ENCODE measurements around the gene CRHR2.
"Not testable (repeated sequence)": the region's sequence is repeated elsewhere in the genome, so short reads cannot be mapped to it uniquely, and the experiment has no call there.

CRHR2 gene

GRCh38 chr7:30657131-30657530, 25.1 kb downstream of the CRHR2 start:
- peak in 2 of 10 donors; percentile 25 to 74 for DNase-seq

DNA sequence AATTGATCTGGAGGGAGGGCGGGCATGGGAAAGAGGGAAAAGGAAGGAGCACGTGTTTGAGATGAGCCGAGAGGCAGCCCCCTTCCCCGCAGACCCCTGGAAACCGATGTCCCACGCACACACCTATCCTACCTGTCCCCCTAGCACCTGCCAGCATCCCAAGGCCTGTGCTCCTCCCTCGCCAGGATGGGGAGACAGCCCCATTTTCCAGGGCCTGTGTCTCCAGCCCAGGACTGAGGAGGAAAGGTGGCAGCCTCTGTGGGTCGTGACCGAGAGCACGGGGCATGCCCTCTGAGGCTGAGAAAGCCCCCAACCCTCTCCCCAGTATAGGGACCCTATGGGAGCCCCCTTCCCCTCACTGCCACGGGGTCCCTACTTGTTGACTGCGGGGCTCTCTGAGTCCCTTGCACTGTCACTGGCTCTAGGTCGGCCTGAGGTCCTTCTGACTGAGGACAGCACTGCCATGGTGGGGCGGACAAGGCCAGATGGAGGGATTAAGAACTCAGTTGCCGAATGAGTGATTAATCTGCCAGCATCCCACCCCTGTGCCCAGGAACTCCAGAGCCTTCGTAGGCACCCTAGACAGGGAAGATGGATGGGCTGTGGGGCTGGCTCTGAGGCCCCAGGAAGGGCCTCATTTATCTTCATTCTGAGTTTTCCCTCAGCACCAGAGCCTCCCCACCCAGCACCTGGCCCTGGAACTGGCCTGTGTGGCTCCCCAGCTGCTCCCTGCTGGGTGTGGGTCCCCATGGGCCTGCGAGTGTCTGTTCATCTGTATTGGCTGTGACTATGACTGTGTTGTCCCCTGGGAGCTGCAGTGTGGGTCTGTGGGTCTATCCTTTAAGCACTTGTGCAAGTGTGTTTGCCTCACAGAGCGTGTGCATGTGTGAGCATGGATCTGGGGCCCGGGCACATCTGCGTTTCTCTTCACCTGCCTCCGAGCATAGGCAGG, 26.0 kb downstream of the CRHR2 start:
- peak in 2 of 10 donors; percentile 32 to 51 for DNase-seq
- intact Hi-C loops (cut with DNase I) = no loop called here

More at GRCh38 chr7:30657131-30657530, 25.1 kb downstream of the CRHR2 start:
- intact Hi-C loops (cut with DNase I) = no loop called here

- intact Hi-C loops (cut with DNase I) = no loop called here
- DNase-seq = peak in 3 of 10 donors; percentile 5 to 58 (median 54)
Observed at GRCh38 chr7:30655096-30655970, 26.9 kb downstream of the CRHR2 start.

DNA sequence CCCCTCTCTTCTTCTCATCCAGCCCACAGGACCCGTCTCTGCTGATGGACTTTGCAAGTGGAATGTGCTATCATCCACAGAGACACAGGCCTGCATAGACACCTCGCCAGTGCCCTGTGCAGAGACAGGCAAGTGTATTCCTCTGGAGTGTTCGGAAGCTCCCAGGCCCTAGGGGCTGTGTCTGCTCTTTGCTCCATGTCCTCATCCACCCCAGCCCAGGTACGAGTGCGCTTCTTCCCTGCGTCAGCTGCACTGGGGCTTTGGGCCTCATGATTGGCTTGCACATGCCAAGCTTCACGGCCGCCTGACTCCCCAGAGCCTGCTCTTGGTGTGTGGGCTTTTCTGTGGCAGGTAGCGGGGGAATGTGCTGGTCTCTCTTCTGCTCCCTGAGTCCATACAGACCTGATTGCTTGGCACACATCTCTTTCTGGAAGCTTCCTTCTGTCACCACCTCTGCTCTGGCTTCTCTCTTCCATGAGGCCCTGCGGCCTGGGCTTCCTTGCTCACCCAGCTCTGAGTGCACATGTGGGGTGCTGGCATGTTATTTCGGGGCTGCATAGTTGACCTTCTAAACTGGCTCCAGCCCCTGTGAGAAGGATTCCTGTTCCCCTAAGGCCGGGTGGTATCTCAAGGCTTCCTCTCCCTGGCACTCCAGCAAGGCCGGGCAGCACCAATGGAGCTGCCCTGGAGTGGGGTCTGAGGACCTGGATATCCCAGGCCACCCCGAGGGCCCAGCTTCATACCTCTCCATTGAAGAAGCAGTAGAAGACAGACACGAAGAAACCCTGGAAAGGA, 27.8 kb downstream of the CRHR2 start:
- peak in 2 of 10 donors; percentile 64 to 75 for DNase-seq
- intact Hi-C loops (cut with DNase I) = no loop called here

DNA sequence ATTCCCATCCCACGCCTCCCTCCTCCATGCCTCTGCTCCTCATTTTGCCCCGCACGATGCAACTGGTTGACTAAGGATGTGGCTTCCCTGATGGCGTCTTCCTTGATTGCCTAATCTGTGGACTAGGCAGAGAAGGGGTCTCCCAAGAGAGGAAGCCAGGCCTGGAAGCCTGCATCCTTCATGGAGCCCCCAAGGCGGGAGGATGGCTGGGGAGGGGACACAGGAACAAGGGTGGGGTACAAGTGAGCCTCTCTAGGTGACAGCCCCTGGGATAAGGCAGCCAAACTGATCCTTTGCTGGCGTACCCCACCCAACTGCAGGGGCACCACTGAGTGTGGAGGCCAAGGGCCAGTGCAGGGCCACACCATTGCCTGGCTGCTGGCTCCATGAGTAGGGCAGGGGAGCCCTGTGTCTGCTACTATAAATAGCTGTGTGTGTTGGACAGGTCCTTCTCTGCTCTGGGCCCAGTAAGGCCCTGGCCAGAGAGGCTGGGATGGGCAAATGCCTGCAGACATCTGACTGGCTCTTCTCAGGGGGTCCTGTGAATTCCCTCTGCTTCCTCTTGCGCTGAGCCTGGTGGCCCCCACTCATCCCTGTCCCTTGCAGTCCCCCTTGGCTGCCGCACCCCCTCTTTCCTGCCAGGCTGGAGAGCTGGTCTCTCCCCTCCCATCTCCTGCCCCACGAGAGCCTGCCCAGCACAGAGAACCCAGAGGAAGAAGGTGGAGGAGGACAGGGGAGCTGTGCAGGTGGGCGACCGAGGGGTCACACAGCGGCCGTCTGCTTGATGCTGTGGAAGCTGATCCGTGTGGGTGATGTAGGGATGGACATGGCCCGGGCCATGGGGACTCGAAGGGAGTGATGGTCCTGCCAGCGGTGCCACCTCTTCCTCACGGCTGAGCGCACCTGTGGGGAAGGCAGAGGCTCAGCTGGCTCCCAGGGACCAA, 29.3 kb downstream of the CRHR2 start:
- peak in 2 of 10 donors; percentile 72 to 73 for DNase-seq
- intact Hi-C loops (cut with DNase I) = no loop called here

- peak in 2 of 10 donors; percentile 58 to 78 for DNase-seq
- intact Hi-C loops (cut with DNase I) = no loop called here
Observed at GRCh38 chr7:30652132-30652531, 30.1 kb downstream of the CRHR2 start.

- peak in 1 of 10 donors; percentile 26 for DNase-seq
- intact Hi-C loops (cut with DNase I) = no loop called here
Observed at GRCh38 chr7:30650421-30650808, 31.8 kb downstream of the CRHR2 start.

- peak in 1 of 10 donors; percentile 36 for DNase-seq
- intact Hi-C loops (cut with DNase I) = no loop called here
Observed at GRCh38 chr7:30649717-30650420, 32.4 kb downstream of the CRHR2 start.

DNA sequence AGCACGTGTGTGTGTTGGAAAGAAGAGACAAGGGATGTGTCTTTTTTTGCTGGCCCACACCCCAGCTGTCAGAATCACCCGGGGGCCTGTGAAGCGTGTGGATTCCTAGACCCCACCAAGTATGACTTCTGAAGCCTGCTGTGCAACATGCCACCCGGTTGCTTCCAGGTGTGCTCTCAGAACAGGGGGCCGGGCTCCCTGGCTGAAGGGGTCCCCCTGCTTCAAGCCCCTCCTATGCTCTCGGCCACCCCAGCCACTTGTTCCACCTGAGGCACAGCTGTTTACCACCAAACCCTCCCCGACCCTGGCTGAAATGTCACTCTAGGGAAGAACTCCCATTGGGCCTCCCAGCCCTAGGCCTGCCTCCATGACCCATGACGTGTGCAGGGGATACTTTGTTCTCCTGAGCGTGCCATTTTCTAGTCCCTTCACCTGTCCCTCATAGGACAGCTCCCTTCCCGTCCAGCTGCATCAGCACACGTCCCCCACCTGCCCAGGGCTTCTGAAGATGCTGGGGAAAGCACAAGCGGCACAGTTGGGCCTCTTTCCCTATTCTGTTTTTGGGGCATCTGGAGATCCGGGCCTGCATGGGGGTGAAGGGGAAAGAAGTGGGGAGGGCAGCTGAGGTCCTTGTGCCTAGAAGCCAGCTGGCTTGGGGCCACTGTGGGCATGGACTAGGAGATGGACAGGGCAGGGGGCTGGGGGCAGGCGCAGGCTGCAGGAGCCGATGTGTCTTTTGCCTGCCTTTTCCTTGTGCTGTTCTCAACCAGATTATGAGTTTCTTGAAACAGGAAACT, 33.3 kb downstream of the CRHR2 start:
- intact Hi-C loops (cut with DNase I) = no loop called here
- DNase-seq = peak in 2 of 10 donors; percentile 73 to 75

GRCh38 chr7:30647589-30648364, 34.5 kb downstream of the CRHR2 start:
- intact Hi-C loops (cut with DNase I) = no loop called here
- DNase-seq = peak in 1 of 10 donors; percentile 33

- peak in 1 of 10 donors; percentile 39 for DNase-seq
- intact Hi-C loops (cut with DNase I) = no loop called here
Observed at GRCh38 chr7:30646154-30646553, 36.1 kb downstream of the CRHR2 start.

DNA sequence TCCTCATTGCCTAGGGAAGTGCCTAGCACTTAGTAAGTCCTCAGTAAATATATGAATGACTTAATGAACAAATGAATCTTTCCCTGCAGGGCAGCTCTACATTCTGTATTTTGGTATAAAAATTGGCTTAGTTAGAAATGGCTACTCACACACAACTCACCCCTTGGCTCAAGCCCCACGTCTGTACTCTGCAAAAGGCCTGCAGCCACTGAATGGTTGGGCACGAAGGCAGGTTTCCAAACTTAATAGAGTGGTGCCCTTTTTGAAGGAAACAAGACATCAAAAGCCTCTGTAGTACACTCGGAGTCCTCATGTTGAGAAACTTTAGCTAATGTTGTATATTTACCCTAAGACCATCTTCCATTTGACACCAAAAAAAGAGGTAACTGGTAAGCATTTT, 36.6 kb downstream of the CRHR2 start:
- peak in 1 of 10 donors; percentile 42 for DNase-seq
- intact Hi-C loops (cut with DNase I) = no loop called here

DNA sequence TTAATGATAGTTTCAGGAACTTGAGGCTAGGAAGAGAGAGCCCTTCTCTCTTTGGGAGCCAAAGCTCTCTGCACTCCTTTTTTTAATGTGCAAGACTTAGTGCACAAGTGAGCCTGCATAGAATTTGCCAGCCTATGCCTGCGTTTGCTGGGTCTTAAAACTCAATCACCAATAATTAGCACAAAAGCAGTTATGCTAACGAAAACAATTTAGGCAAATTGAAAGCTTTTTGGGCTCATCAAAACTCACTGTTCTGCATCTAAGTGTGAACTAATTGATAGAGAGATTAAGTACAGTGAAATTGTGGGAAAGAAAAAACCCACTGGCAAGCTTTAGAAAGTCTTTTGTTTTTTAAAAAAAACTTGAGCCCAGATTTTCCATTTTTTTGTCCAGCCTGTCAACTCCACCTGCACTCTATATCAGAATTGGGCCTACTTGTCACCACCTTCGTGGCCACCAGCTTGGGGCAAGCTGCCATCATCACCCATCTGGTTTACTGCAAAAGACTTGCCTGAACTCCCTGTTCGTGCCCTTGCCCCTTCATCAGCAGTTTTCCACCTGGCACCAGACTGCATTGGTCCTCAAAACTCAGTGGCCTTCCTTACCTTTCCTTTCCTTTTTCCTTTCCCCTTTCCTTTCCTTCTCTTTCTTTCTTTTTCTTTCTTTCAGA, 37.8 kb downstream of the CRHR2 start:
- DNase-seq = peak in 1 of 10 donors; percentile 56
- intact Hi-C loops (cut with DNase I) = no loop called here

DNA sequence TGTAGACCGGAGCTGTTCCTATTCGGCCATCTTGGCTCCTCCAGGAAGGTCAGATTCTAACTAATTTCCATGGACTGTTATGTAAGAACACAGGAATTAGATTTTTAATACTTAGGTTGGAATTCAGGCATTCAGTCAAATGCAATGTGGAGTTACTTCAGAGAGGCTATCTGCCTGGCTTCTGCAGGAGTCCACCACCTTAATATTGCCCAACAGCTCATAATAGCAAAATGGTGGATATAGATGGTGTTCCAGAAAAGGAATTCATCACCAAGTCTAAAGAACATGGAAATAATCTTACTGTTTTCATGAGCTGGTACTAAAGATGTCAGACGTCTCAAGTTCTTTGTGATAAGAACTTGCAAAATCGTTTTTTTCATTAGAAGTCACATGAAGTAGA, 39.5 kb downstream of the CRHR2 start:
- no peak for DNase-seq
- intact Hi-C loops (cut with DNase I) = no loop called here

DNA sequence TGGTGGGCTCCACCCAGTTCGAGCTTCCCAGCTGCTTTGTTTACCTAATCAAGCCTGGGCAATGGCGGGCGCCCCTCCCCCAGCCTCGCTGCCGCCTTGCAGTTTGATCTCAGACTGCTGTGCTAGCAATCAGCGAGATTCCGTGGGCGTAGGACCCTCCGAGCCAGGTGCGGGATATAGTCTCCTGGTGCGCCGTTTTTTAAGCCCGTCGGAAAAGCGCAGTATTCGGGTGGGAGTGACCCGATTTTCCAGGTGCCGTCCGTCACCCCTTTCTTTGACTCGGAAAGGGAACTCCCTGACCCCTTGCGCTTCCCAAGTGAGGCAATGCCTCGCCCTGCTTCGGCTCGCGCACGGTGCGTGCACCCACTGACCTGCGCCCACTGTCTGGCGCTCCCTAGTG, 39.9 kb downstream of the CRHR2 start:
- intact Hi-C loops (cut with DNase I); DNase-seq: not testable (repeated sequence)

GRCh38 chr7:30635798-30636197, 46.5 kb downstream of the CRHR2 start:
- DNase-seq = no peak
- intact Hi-C loops (cut with DNase I) = no loop called here
